Neural crest cell (in vitro differentiated cells): ENCODE results near the gene RPGRIP1. TPM values are rescaled to one million over a fixed set of nuclear protein-coding genes. Genes with fewer than 3 reads are reported as not detected.

ENCODE experiments used
- DNase-seq: peaks from one replicate; pipeline ENCODE4 v3.0.0; 2021; ENCODE audit warnings: low read depth, mixed read lengths, low spot score
- H3K27ac Mint-ChIP-seq: one replicate; pipeline ENCODE4 v1.8.0; 2021; ENCODE audit warnings: mild to moderate bottlenecking, mixed read lengths; ENCODE audit not compliant: unreplicated experiment
- H3K27me3 Mint-ChIP-seq: 2 replicates; pipeline ENCODE4 v1.8.0; 2021; ENCODE audit warnings: low read depth, mild to moderate bottlenecking, mixed read lengths
- H3K36me3 Mint-ChIP-seq: 2 replicates; pipeline ENCODE4 v1.8.0; 2021; ENCODE audit warnings: low read depth, mild to moderate bottlenecking, mixed read lengths
- H3K4me1 Mint-ChIP-seq: 2 replicates; pipeline ENCODE4 v1.8.0; 2021; ENCODE audit warnings: mixed read lengths
- H3K4me3 Mint-ChIP-seq: one replicate; pipeline ENCODE4 v1.8.0; 2021; ENCODE audit warnings: mild to moderate bottlenecking, mixed read lengths
- H3K9me3 Mint-ChIP-seq: 2 replicates; pipeline ENCODE4 v1.8.0; 2021; ENCODE audit warnings: mixed read lengths
- total RNA-seq: library from RNA; stranded (reverse); gene quantifications from 2 replicates; pipeline ENCODE4 v1.2.1, GENCODE V29; 2021
- TF ChIP-seq, protein P1 (sequence below): fragments of 200-600 bp; sonication (generic); conservative IDR thresholded peaks from 2 replicates; pipeline ENCODE4 v1.5.0; 2021; ENCODE audit warnings: antibody characterized with exemption, mild to moderate bottlenecking

Gene RPGRIP1
- total RNA-seq, 1 donor from 2014 or later, result not detected

DNA sequence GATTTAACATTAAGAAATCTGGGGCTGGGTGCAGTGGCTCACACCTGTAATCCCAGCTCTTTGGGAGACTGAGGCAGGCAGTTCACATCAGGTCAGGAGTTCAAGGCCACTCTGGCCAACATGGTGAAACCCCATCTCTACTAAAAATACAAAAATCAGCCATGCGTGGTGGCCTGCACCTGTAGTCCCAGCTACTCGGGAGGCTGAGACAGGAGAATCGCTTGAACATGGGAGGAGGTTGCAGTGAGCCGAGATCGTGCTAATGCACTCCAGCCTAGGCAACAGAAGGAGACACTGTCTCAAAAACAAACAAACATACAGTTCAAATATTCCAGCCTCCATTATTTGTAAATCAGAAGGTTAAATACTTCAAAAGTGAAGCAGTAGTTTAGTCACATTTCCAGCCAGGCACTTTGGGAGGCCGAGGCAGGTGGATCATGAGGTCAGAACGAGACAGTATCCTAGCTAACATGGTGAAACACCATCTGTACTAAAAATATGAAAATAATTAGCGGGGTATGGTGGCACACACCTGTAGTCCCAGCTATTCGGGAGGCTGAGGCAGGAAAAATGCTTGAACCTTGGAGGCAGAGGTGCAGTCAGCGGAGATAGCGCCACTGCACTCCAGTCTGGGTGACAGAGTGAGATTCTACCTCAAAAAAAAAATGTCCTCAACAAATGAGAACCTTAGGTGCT is 40.9 kb upstream of the RPGRIP1 start:
- H3K36me3 Mint-ChIP-seq, result peaks cover 12% of the 10 kb centered on the region
- TF ChIP-seq, protein P1, sequence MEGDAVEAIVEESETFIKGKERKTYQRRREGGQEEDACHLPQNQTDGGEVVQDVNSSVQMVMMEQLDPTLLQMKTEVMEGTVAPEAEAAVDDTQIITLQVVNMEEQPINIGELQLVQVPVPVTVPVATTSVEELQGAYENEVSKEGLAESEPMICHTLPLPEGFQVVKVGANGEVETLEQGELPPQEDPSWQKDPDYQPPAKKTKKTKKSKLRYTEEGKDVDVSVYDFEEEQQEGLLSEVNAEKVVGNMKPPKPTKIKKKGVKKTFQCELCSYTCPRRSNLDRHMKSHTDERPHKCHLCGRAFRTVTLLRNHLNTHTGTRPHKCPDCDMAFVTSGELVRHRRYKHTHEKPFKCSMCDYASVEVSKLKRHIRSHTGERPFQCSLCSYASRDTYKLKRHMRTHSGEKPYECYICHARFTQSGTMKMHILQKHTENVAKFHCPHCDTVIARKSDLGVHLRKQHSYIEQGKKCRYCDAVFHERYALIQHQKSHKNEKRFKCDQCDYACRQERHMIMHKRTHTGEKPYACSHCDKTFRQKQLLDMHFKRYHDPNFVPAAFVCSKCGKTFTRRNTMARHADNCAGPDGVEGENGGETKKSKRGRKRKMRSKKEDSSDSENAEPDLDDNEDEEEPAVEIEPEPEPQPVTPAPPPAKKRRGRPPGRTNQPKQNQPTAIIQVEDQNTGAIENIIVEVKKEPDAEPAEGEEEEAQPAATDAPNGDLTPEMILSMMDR, result no peak
- DNase-seq, result no peak
- H3K27ac Mint-ChIP-seq, result peak overlapping the region; percentile 57
- no peaks in the 10 kb centered on the region for H3K27me3 Mint-ChIP-seq
- peaks cover 29% of the 10 kb centered on the region for H3K4me1 Mint-ChIP-seq
- H3K4me3 Mint-ChIP-seq, result no peak overlapping the region
- no peaks in the 10 kb centered on the region for H3K9me3 Mint-ChIP-seq

DNA sequence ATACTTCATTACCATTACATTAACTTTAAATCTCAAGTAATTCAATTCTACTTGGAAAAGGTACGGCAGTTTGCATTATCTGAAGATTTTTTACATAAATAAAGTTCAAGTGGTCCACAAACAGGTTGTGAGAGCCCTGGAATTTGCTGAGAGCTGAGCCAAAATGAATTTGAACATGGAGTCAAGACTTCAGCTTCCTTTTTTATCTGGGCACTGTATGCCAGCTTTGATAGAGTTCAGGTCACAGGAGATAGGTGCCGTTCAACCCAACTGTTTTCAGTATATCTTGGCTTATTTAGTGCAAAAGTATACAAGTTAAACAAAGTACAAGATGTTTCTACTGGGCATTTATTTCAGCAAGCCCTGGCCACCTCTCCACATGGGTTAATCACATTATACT is 39.5 kb upstream of the RPGRIP1 start:
- Mint-ChIP-seq H3K27me3 (no peaks in the 10 kb centered on the region), H3K4me1 (peaks cover 23% of the 10 kb centered on the region), H3K4me3 (no peak overlapping the region), H3K9me3 (no peaks in the 10 kb centered on the region), H3K36me3 (peaks cover 10% of the 10 kb centered on the region), H3K27ac (no peak overlapping the region)
- TF ChIP-seq, protein P1, result no peak
- no peak for DNase-seq

DNA sequence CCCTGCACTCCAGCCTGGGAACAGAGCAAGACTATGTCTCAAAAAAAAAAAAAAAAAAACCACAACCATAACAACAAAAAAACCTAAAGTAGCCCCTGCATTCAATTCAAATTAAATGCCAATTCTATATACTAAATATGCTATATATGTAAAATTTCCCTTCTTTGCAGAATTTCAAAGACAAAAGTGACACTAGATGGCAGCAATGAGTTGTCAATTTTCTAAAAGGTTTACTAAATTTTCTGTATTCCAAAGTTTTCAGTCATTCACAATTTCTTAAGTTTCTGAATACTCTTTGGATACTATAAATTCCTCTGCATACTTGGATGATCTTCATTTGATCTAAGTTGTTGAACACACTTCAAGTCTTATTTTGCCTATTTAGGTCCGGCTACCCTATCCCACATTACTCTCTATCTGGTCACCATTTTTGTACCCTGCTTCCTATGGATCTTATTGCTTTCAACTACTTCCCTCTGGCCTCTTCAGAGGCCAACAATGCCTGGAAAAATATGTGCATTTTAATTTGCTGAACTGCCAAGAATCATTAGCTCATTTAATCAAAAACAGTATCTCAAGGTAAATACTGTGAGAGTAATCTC is 38.6 kb upstream of the RPGRIP1 start:
- H3K4me1 Mint-ChIP-seq, result peaks cover 23% of the 10 kb centered on the region
- TF ChIP-seq, protein P1, result peak; percentile 65
- H3K27me3 Mint-ChIP-seq, result no peaks in the 10 kb centered on the region
- no peaks in the 10 kb centered on the region for H3K9me3 Mint-ChIP-seq
- DNase-seq, result no peak
- H3K27ac Mint-ChIP-seq, result no peak overlapping the region
- no peak overlapping the region for H3K4me3 Mint-ChIP-seq
- H3K36me3 Mint-ChIP-seq, result peaks cover 10% of the 10 kb centered on the region

DNA sequence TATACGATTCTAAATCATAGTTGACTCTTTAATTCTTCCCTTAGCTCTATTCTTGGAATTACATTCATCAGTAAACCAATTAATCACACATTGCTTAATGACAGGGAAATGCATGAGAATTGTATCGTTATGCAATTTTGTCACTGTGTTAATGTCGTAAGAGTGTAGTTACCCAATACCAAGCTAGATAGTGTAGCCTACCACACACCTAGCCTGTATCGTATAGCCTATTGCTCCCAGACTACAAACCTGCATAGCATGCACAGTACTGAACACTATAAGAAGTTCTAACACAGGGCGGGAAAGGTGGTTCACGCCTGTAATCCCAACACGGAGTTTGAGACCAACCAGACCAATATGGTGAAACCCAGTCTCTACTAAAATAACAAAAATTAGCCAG is 35.3 kb upstream of the RPGRIP1 start:
- Mint-ChIP-seq H3K4me1 (peaks cover 22% of the 10 kb centered on the region), H3K36me3 (peaks cover 18% of the 10 kb centered on the region), H3K9me3 (no peaks in the 10 kb centered on the region), H3K27ac (no peak overlapping the region), H3K4me3 (no peak overlapping the region), H3K27me3 (no peaks in the 10 kb centered on the region)
- DNase-seq, result no peak
- TF ChIP-seq, protein P1, result no peak

DNA sequence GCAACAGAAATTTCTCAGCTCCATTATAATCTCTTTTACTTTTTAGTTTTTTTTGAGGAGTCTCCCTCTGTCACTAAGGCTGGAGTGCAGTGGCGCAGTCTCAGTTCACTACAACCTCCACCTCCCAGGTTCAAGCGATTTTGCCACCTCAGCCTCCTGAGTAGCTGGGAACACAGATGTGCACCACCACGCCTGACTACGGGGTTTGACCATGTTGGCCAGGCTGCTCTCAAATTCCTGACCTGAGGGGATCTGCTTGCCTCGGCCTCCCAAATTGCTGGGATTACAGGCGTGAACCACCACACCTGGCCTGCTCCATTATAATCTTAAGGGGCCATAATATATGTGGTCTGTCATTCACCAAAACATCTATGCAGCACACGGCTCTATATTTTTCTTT is 34.1 kb upstream of the RPGRIP1 start:
- Mint-ChIP-seq H3K27me3 (no peaks in the 10 kb centered on the region), H3K36me3 (peaks cover 29% of the 10 kb centered on the region), H3K4me1 (peaks cover 22% of the 10 kb centered on the region), H3K9me3 (no peaks in the 10 kb centered on the region), H3K4me3 (no peak overlapping the region), H3K27ac (no peak overlapping the region)
- TF ChIP-seq, protein P1, result no peak
- DNase-seq, result no peak
